ENCODE measurements around the gene TDRD12. TPM values are rescaled to one million over a fixed set of nuclear protein-coding genes. Genes with fewer than 3 reads are reported as not detected.
A peak's percentile ranks its signal among the peaks of the same experiment; 100 is the strongest.

Gene TDRD12
- total RNA-seq, 1 donor from 2014 or later = under 0.01 TPM

DNA sequence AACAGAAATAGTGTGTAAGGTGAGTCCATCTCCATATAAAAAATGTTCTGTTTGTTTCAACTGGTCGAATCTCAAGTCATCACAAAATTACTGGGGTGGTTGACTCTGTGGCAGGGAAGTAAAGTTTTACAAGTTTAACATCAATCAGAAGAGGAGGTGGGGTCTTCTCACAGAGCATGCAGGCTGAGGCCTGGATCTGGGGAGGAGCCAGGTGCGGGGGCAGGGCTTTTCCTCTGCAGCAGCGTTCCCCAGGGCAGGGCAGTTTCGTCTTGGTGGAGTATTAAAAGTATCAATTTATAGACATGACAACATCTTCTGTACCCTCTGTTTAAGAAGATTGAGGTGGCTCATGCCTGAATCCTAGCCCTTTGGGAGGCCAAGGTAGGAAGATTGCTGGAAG, 81.2 kb downstream of the TDRD12 start:
- DNase-seq (ENCODE audit: low read depth in 2 of 2) = no peak

GRCh38 chr19:32802840-32803239, 83.3 kb downstream of the TDRD12 start:
- DNase-seq (ENCODE audit: low read depth in 2 of 2) = no peak

DNA sequence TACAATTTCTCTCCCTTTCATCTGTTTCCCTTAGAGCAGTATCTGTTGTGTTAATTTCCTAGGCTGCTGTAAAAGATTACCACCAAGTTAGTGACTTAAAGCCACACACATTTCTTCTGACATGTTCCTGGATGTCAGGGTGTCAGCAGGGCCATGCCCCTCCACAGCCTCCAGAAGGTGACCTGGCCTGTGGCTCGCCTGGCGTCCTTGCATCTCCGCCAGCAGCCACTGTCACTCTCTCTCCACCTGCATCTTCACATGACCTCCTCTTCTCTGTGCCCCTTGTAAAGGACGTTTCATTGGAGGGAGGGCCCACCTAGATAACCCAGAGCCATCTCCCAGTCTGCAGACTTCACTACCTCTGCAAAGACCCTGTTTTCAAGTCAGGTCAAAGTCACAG, 88.7 kb downstream of the TDRD12 start:
- no peak for DNase-seq (ENCODE audit: low read depth in 2 of 2)

DNA sequence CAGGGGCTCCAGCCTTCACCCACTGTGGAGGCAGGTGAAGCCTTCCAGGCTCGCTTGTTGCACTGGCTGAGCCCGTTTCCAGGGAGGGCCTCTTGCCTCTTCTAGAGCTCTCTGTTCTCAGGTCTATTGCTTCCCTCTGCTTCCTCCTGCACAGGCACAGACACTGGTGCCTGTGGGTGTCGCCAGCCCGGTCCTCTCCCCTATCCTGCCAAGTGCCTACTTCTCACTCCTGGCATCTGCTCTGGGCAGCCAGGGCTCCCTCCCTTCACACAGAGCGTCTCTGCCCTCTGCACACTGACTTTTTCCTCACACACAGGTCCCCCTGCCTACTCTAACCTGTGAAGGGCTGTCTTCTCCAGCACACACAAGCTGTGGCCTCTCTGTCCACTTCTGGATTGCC, 89.7 kb downstream of the TDRD12 start:
- no peak for DNase-seq (ENCODE audit: low read depth in 2 of 2)

GRCh38 chr19:32809754-32810153, 90.2 kb downstream of the TDRD12 start:
- DNase-seq (ENCODE audit: low read depth in 2 of 2) = no peak

GRCh38 chr19:32810452-32810851, 90.9 kb downstream of the TDRD12 start:
- DNase-seq (ENCODE audit: low read depth in 2 of 2) = no peak

DNA sequence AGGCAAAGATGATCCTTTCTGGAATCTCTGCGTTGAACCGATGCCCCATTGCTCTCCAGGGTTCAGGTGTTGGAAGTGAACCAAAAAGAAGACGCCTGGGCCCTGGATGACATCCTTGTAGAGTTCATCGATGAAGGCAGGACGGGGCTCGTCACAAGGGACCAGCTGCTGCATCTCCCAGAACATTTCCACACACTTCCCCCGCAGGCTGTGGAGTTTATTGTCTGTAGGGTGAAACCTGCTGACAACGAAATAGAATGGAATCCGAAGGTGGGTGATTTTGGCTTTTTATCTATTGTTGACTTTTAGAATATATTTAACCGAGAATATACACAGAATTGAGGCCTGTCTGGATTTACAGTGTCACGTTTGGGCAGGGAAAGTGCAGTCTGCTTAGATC, 91.6 kb downstream of the TDRD12 start:
- no peak for DNase-seq (ENCODE audit: low read depth in 2 of 2)

DNA sequence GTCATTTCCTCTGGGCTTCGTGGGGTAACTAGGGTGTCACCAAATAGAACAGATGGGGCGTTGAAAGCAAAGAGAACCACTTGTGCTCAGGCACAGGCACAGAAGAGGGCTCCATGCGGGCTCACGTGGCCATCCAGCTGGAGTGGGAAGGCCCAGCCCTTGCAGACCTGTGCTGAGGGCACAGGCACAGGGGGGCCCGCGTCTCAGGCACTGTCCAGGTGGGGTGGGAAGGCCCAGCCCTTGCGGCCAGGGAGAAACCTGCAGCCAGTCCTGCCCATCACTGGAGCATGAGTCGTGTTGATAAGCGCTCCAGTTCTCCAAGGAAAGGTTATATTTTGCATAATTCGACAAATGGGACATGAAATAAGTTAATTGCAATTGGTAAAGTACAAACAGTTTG, 92.5 kb downstream of the TDRD12 start:
- DNase-seq (ENCODE audit: low read depth in 2 of 2) = no peak

DNA sequence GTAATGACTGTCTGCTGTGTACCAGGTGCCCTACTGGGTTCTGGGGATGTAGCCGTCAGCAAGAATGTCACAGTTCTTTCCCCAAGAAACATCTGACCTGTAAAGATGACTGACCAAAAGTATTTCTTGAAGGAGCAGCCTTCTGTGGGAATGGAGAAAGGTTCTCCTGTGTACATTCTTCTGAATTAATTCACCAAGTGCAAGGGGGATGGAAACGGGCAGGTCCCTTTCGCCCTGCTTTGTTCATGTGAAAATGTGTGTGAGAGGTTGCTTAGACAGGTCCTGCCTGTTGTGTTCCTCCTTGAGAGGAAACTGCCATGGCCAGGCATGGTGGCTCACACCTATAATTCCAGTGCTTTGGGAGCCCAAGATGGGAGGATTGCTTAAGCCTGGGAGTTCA, 93.0 kb downstream of the TDRD12 start:
- DNase-seq (ENCODE audit: low read depth in 2 of 2) = no peak

DNA sequence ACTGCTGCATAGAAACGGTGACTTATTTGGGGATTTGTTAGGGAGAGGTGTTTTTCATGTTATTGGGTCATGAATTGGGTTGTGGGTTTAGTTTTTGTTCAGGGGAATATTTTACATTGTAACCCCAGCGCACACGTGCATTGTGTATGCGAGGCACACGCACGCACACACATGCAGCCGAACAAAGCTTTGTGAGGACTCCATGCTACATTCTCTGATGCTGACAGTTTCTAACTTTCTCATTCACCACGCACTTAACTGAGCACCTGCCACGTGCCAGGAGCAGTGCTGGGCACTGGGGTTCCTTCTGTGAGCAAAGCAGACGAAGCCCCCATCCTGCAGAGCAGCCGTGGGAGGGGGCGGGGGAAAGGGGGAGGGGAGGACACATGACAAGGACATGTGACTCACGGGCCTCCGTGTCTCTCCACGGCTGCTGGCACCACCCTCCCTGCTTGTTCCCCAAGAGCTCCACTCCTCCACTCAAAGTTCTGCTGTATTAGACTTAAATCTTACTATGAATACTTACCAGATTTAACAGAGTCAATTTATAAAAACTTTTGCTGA, 94.4 kb downstream of the TDRD12 start:
- DNase-seq (ENCODE audit: low read depth in 2 of 2) = no peak

DNA sequence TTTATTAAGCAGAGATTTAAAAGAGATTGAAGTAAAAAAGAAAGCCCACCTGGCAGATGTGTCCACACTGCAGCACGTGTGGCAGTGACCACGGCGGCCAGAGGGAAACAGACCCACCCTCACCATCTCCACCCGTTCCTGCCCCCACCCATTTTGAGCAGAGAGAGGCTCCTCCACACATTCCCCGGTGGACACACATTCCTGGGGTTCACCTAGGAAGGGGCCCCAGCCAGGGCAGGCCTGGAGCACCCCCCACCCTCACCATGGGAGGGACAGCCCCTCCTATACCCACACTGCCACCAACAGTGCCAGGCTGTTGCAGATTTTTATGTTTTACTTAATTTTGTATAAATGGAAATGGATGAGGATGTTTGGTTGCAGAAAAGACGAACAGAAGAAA, 95.1 kb downstream of the TDRD12 start:
- DNase-seq (ENCODE audit: low read depth in 2 of 2) = no peak

DNA sequence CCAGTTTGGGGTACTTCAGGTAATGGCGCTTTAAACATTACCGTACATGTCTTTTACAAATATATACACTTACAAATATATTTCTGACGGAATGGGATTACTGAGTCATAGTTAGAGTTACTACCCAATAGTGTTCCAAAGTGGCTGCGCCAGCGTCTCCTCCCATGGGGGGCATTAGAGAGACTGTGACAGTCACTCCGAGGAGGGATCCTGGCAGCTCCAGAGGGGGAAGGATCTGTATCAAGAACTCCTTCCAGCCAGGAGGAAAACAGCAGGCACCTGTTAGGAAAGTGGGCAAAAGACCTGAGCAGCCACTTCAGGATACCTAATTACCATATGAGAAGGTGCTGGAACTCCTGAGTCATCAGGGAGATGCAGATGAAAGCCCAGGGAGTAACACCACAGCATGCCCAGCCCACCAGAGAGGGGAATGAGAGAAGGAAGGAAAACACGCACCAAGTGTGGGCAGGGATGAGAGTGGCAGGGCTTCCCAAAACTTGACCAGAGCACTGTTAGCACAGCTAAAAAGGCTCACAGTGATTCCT, 97.1 kb downstream of the TDRD12 start:
- DNase-seq (ENCODE audit: low read depth in 2 of 2) = no peak

DNA sequence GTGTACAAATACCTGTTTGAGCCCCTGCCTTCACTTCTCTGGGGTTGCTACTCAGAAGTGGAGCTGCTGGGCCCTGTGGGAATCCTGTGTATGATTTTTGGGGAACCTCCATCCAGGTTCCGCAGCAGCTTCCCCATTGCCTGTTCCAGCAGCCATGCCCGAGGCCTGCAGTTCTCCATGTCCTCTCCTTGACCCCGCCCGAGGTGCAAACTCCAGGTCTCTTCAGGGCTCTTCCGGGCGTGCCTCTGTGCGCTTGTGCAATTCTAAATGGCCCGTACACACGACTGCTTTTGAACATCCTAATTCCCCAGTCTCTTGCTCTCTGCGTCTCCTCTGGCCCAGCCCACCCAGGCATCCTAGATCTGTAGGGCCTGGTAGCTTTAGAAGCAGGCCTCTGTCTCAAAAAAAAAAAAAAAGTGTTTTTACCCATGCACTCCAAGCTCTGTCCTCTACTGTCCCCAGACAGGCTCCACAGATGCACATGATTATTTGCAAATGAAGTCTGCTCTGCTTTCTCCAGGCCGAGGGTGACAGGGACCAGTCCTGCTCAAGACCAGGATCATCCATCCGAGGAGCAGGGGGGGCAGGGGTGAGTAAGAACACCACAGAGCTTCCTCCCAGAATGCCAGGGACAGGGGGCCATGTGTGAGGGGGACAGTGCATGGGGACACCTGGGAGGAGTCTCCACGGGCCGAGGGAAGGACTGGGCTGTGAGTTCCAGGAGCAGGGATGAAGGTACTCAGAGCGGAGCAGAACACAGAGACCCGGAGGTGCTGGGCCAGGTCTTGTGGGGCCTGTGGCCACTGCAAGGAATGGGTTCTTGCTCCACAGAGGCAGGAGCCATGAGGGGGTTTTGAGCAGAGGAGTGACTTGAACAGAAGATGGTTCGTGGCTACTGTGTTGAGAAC, 98.3 kb downstream of the TDRD12 start:
- DNase-seq (ENCODE audit: low read depth in 2 of 2) = no peak

- no peak for DNase-seq (ENCODE audit: low read depth in 2 of 2)
These were observed 99.0 kb downstream of the TDRD12 start for GRCh38 chr19:32818536-32818935.

DNA sequence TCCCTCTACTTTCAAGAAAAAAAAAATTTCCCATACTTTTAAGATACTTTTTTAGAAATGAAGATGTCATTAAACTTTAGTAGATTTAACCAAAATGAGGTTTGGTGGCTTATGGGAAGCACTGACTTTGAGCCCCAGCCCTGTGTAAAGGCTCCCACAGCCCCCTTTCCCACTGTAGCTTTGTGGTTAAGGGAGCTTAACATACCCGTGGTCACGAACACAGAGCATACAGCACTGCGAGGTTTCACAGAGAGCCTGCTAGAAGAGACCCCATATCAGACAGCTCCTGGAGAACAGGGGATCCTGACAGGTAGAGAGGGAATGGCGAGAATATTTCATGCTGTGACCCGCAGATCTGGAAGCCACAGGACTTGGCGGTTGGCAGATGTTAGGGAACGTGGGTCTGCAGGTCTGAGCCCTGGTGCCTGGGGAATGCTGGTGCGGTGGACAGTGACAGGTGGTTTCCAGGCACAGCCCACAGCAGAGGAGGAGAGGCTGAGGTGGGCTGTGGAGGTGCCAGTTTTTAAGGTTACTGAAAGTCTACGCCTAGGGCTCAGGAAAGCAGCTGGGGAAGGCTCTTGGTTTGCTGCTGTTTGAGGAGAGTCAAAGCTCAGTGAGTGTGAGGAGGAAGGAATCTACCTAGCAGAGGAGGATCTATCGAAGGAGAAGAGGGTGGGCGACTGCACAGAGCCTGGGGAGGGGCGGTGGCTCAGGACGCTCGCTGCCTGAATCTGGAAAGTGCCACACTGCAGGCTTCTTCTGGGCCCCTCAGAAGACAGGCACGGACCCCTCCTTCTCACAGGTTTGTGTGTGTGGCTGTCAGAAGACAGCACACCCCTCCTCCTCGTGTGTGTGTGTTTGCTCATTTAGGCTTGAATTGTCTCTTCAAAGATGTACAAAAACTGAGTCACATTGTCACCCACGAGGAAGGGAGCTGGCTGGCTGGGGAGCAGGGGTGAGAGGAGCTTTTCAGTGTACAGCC, 100.1 kb downstream of the TDRD12 start:
- no peak for DNase-seq (ENCODE audit: low read depth in 2 of 2)

DNA sequence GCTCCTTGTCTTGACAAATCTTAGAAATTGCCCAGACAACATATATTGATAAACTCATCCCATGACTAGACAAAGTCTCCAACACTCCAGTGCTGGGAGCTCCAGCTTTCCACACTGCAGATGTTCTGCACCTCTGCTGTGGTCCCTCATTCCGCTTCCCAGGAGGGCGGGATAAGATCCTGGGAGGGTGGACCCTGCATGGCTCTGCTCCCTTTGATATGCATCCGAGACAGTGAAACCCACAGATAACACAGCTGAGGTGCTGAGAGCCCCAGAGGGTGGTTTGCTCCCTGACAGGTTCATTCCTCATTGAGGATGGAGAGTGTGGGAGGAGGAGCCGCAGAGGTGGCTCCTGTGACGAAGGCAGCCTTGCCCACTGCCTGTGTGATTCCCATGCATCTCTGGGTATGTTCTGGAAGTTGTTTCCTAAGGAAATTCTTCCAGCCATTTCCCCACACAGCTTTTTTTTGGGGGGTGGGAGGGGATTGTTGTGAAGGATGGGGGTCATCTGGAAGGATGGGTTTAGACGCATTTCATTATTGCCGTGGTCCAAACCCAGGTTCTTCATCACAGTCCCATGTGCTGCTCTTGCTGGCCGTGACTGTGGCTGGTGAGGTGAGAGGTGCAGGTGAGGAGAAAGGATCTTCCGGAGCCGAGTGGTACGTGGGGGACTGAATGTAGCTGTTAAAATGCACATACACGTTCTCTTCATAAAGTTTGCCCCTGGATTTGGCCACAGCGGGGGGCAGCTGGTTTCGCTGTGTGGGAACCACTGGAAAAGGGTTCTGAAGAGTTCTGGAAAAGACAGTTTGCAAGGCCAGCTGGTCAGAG, 103.6 kb downstream of the TDRD12 start:
- no peak for DNase-seq (ENCODE audit: low read depth in 2 of 2)

GRCh38 chr19:32823747-32824102, 104.2 kb downstream of the TDRD12 start:
- DNase-seq (ENCODE audit: low read depth in 2 of 2) = no peak

DNA sequence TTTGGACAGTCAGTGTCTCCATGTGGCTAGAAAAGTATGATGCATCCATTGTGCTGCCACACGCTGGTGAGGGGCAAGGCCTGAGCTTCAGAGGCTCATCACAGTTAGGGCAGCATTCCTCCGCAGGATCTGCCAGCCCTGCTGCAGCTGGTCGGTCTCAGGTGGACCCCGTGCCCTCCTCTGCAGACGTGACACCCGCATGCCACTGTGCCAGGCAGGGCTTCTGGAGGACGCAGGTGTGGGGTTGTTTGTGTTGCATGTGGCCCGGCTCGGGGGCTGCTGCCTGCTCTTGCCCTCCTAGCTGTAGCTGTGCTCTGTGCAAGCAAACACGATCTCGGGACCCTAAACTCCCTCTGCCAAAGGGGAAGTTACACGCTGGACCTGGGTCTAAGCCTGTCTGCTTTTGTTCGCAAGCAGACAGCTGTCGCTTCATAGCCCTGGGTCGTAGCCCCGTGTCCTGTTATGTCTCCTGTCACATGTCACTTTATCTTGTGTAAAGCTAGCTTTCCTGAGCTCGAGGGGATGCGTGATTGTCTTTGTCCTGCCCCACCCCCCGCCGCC, 104.7 kb downstream of the TDRD12 start:
- DNase-seq (ENCODE audit: low read depth in 2 of 2) = peak; percentile 7 to 47

GRCh38 chr19:32824916-32825608, 105.5 kb downstream of the TDRD12 start:
- DNase-seq (ENCODE audit: low read depth in 2 of 2) = no peak

- no peak for DNase-seq (ENCODE audit: low read depth in 2 of 2)
These were observed 108.6 kb downstream of the TDRD12 start for GRCh38 chr19:32828139-32828538.
